Skeletal muscle cell (primary cell): ENCODE data around the gene UBASH3A.

Experiments
- DNase-seq: peaks from one replicate; pipeline ENCODE4 v3.0.0-alpha.2; 2010; ENCODE audit warnings: low read depth
- H3K4me3 ChIP-seq: 2 replicates; pipeline ENCODE4 v1.5.1; 2011; ENCODE audit warnings: low read depth, mild to moderate bottlenecking, control low read depth, low read length, moderate library complexity

UBASH3A gene

DNA sequence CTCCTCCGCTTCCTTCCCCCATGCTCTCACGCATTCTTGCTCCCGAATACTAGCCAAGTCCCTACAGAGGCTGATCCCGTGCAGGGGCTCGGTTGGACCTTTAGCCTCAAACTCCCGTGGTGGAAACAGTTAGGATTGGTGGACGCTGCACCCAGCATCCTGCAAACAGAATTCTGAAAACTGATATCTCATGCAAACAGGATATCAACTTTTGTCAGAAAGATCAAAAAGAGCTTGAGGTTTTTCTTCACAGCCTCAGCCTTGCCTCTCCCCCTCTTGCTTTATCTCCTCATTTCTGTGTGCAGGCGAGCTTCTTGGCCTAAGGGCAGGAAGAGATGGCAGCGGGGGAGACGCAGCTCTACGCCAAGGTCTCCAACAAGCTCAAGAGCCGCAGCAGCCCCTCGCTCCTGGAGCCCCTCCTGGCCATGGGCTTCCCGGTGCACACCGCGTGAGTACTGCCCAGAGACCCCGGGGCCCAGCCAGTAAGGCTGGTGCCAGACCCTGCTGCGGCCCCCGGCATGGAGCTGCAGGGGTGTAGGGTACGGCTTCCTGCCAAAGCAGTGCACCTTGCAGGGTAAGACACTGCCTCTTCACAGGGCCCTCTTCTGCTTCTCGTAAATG, at the start of gene UBASH3A:
Gene UBASH3A (plus strand): TSS at position 292 of the 621 bp plus-strand sequence. CDS start 44 bp downstream, at position 336.
- no peak for DNase-seq
- no peak within 1 kb of the TSS for H3K4me3 ChIP-seq

DNA sequence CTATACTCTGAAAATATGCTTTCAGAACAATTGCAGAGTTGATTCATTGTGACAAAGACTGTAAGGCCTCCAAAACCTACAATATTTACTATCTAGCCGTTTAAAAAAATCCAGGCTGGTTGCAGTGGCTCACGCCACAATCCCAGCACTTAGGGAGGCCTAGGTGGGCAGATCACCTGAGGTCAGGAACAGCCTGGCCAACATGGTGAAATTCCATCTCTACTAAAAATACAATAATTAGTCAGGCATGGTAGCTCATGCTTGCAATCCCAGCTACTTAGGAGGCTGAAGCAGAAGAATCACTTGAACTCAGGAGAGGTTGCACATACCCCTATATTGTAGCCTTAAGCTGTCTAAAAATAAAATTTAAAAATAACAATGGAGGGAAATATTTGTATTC, 47.7 kb upstream of the UBASH3A start:
- no peak for DNase-seq
- H3K4me3 ChIP-seq = no peak overlapping the region

- no peak for DNase-seq
- no peak overlapping the region for H3K4me3 ChIP-seq
Observed at GRCh38 chr21:42356650-42357049, 47.1 kb upstream of the UBASH3A start.

GRCh38 chr21:42357307-42357706, 46.4 kb upstream of the UBASH3A start:
- no peak for DNase-seq
- no peak overlapping the region for H3K4me3 ChIP-seq

GRCh38 chr21:42358261-42358660, 45.4 kb upstream of the UBASH3A start:
- no peak overlapping the region for H3K4me3 ChIP-seq
- no peak for DNase-seq

- no peak for DNase-seq
- H3K4me3 ChIP-seq = no peak overlapping the region
Observed at GRCh38 chr21:42358937-42359336, 44.8 kb upstream of the UBASH3A start.

DNA sequence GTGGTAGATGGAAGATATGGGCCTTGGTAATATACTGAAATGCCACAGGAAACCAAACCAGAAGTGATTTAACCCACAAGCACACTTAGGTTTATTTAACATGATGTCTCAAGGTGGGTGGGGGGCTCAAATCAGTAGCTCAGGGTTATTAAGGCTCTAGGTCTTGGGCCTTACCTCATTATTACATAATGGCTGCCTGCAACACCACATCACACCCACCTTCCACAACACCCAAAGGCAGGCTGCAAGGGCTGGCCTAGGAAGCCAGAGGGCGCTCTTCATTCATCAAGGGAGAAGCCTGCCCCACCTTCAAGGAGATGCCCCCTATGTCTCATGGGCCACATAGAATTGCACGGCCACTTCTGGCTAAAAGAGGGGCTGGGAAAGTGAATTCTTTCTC, 43.4 kb upstream of the UBASH3A start:
- no peak for DNase-seq
- no peak overlapping the region for H3K4me3 ChIP-seq

- no peak for DNase-seq
- H3K4me3 ChIP-seq = no peak overlapping the region
Observed at GRCh38 chr21:42361286-42361685, 42.4 kb upstream of the UBASH3A start.

- no peak for DNase-seq
- no peak overlapping the region for H3K4me3 ChIP-seq
Observed at GRCh38 chr21:42362198-42362597, 41.5 kb upstream of the UBASH3A start.

DNA sequence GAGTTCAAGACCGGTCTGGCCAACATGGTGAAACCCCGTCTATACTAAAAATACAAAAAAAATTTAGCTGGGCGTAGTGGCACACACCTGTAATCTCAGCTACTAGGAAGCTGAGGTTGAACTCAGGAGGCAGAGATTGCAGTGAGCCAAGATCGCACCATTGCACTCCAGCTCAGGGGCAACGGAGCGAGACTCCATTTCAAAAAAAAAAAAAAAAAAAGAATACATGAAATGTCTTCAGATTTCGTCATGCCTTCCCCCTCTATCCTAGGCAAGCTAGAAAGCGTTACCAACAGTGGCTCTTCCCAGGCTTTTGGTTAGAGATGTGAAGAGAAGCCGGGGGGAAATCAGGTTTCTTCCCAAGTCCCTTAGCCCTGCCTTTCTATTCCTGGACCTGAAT, 41.0 kb upstream of the UBASH3A start:
- no peak overlapping the region for H3K4me3 ChIP-seq
- DNase-seq = no peak

- no peak overlapping the region for H3K4me3 ChIP-seq
- DNase-seq = no peak
Observed at GRCh38 chr21:42363312-42363711, 40.4 kb upstream of the UBASH3A start.

DNA sequence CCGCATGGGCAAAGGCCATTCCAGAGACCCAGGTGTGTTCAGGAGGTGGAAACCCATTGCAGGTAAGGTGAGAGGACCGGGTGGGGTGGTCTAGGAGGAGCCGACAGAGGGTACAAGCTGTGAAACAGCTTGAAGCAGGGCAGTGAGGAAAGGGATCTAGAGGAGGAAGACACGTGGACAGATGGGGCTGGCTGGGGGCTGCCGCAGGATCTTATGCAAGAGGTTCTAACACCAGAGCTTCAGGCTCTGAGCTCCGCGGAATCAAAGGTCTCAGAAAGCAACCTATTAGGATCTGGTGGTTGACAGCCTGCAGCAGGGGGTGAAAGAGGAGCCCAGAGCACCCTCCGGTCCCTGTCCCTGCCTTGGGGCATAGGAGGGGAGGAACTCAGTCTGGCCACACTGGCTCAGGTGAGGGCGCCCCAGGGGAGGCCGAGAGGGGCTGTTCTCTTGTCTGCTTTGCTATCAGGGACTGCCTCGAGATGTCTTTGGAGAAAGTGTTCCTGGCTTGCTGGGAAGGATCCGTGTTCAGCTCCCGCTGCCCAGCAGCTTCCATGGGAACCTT, 39.3 kb upstream of the UBASH3A start:
- no peak for DNase-seq

GRCh38 chr21:42365770-42366169, 37.9 kb upstream of the UBASH3A start:
- no peak for DNase-seq
- no peak overlapping the region for H3K4me3 ChIP-seq

More for the DNA sequence above, 39.3 kb upstream of the UBASH3A start:
- H3K4me3 ChIP-seq = no peak overlapping the region

- DNase-seq = no peak
- no peak within 1 kb of the TSS for H3K4me3 ChIP-seq
Observed at GRCh38 chr21:42366292-42367010, 37.3 kb upstream of the UBASH3A start, which contains the start of gene TFF1. TFF1 (minus strand) TSS chr21:42366535; CDS start chr21:42366495, 40 bp downstream.

DNA sequence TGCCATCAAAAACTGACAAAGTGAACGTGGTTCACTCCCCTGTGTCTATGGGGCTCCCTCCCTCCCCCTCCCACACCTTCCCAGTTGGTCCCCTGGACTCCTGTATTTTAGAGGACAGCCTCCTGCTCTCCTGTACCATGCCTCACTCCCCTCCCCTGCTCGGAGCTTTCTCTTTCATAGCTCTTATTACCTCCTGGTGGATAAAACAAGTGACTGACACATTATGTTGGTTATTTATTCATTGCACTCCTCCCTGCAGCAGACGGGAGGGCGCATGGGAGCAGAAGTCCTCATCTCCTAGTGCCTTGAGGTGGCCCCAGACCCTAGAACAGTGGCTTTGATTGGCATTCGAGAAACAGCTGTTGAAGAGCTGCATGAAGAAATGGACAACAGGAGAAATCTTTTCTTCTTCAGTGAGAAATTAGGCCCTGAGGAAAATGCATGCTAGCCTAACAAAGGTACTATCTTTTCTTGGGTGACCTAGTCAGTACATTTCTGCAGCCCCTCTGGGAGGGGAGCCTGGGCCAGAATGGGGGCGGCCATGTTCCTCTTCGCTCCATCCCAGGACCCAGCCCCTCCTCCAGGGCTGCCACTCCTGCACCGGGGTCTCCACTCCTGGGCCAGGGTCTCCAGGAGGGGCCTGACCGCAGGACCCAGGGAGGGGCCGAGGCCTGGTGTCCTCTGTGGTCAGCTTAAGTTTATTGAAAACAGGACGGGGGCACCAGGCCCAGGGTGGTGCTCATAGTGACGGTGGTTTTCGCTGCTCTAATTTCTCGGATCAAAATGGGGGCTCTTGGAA, 36.1 kb upstream of the UBASH3A start:
- DNase-seq = no peak

DNA sequence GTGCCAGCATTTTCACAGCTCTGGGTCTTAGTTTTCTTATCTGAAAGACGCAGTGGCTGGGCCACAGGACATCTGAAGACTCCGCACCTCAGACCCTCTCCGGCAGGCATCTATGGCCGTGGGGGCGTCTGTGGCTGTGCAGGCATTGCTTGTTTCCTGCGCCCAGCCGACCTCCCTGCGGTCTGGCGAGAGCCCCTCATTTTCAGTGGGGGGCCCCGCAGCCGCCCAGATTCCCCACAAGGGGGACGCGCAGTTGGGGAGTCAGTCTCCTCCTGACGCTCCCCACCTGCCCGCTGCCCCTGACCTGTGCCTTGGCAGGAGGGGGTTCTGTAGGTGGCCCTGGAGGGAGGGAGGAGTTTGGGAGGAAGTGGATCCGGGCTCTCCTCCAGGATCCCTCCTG, 33.9 kb upstream of the UBASH3A start:
- no peak overlapping the region for H3K4me3 ChIP-seq
- no peak for DNase-seq

More for the DNA sequence above, 36.1 kb upstream of the UBASH3A start:
- no peak overlapping the region for H3K4me3 ChIP-seq

DNA sequence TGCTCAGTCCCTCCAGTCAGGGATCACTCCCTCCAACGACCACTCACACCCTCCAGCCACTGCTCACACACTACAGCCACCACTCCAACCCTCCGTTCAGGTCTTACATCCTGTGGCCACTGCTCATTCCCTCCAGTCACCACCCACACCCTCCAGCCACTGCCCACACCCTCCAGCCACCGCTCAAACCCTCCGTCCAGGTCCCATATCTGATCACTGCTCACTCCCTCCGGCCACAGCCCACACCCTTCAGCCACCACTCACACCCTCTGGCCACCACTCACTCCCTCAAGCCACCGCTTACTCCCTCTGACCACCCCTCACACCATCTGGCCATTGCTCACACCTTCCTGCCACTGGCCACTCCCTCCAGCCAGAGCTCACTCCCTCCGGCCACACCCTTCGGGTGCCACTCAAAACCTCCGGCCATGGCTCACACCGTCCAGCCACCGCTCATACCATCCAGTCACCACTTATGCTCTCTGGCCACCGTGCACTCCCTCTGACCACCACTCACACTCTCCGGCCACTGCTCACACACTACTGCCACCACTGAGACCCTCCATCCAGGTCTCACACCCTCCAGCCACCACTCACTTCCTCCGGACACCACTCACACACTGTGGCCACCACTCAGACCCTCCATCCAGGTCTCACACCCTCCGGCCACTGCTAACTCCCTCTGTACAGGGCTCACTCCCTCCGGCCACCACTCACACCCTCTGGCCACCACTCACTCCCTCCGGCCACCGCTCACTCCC, 32.6 kb upstream of the UBASH3A start:
- no peak overlapping the region for H3K4me3 ChIP-seq

GRCh38 chr21:42373196-42373907, 30.4 kb upstream of the UBASH3A start:
- no peak for DNase-seq
- H3K4me3 ChIP-seq = no peak overlapping the region

More for the DNA sequence above, 32.6 kb upstream of the UBASH3A start:
- DNase-seq = no peak
